Hematopoietic multipotent progenitor cell (in vitro differentiated cells): Measurements from ENCODE around the gene SERINC5. TPM values are rescaled to one million over a fixed set of nuclear protein-coding genes. Genes with fewer than 3 reads are reported as not detected.

Source experiments
- DNase-seq, 3 donors: peaks; one replicate each; pipeline ENCODE4 v3.0.0-alpha.2; 2011 to 2015; ENCODE audit warnings: low read depth in 2 of 3, low spot score in 2 of 3
- total RNA-seq: library from RNA; depleted of rRNA; stranded (reverse); fragments of >200 nt; gene quantifications from one replicate; pipeline ENCODE4 v1.2.3, GENCODE V29; 2012

Gene SERINC5
- total RNA-seq, 1 donor: 13.7 TPM

DNA sequence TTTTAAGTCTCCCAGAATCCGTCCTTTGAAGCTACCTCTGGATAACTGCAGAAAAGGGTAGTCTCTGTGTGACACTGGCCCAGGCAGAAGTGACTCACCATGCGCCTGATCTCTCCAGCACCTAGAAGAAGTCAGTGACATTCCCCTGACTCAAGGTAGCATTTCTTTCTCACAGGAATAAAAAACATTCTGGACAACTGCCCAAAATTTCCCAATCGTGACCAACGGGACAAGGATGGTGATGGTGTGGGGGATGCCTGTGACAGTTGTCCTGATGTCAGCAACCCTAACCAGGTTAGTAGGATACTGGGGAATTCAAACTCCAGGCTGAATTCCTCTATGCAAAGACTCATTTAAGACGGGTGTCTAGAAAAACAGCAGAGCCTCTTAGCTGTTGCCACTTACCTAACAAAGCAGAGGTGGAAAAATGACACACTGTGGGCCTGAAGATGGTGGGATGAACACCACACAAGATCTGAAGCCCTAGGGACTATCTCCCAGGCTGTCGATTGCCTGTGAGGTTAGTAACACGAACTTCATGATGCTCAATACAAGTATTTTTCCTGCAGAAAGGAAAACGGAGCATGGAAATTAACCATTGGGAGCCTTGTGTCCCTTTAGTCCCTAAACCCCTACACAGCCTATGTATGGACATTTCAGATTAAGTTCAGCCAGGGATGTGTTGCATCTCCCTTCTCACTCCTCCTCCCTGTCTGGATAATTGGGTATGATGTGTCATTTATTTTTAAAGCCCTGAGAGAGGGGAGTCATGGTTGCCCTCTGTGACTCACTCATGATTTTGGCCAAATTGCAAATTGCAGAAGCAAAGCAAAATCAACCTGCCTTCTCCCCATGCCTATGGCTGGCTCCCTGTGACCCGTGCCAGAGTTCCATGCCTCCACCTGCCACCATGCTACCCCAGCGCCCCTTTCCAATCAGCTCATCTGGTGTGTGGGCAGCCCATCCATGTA lies 183.5 kb downstream of the SERINC5 start:
- DNase-seq: no peak

DNA sequence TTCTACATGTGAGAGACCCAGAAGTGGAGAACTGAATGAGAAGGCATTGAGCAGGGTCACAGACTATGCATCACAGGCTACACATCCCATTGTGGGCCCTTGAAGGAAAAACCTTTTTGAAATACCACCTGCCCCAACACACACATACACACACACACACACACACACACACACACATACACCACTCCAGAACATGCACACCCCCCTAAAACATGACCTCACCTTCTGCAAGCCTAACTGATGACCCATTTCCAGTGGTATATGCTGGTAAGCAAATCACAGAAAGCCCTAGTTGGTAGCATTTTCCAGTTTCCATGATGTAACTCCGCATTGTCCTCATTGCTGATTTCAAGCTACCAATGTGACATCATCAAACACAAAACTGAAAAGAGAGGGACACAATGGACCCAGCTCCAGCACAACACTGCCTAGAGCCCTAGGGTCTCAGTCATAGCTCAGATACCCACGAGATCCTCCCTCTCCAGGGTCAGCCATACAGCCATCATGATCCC lies 184.3 kb downstream of the SERINC5 start:
- DNase-seq: no peak

DNA sequence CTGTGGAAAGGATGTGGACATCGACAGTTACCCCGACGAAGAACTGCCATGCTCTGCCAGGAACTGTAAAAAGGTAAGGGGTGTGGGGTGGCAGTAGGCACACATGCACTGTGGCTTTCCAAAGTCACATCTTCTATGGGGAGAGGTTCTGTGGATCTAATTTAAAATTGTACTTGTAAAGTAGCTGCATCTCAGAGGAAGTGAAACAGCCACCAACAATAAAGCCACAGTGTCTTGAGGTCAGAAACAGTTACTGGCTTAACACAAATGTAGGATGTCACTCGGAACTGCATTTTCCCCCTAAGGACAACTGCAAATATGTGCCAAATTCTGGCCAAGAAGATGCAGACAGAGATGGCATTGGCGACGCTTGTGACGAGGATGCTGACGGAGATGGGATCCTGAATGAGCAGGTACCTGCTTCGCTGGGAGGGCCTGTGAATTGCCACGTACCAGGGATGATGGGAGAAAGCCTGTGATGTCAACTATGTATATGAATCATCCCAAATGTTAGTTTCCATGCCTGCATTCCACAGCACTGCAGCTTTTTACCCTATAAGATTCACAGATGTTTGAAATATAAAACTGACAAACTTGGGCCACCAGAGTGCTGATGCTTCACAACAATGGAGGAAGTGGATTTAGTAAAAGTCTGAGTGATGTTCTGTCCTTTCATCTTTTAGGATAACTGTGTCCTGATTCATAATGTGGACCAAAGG lies 185.4 kb downstream of the SERINC5 start:
- DNase-seq: no peak

DNA sequence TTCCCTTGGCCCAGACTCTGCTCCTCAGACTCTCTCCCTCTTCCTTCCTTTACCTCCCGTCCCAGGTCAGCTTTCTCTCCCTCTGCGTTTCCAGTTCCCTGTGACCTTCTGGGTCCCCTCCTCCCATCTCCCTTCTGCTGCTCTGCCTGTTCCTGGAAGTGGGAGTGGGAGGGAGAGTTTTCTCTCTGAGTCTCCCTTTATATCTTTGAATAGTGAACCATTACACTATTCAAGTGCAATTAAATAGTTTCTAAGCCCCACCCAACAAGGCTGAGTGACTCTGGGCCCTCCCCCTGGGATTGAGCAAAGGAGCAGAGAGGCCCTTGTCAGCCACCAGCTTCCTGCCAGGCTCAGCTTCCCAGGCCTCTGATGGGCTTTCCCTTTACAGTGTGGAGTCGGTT lies 185.9 kb downstream of the SERINC5 start:
- DNase-seq: no peak

DNA sequence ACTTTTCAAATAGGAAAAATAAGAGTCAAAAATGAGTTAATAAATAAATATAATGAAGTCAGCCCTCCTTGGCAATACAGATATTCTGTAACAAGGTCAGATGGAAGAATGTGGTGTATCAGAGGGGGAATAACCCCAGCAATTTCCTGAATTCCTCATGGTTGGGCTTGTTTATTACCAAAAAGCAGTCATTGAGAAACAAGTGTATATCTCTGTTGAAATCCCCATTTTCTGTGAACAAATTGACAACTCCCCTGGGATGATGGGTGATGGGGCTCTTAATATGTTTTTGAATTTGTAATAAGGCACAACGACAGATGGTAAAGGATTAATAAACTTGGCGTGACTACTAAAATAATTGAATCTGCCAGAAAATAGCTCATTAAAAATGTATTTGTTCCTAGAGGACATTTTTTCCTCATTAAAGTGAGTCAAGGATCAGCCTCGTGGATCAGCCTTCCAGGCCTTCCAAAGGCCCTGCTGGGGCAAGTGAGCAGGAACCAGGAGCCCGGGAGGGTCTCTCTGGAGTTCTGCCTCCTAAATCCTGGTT lies 186.5 kb downstream of the SERINC5 start:
- no peak for DNase-seq

DNA sequence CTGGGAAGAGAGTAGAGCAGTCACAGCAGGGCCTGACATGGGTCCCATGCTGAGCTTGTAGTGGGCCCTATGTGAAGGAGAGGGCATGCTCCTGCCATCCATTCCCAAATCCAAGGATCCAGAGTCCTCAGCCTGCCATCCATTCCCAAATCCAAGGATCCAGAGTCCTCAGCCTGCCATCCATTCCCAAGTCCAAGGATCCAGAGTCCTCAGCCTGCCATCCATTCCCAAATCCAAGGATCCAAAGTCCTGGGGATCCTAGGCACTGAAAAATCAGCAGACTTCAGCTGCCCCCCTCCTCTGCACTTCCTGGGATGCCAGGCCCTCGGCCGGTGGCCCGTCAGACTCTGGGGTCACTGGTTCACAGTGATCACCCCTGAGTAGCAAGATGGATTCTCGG lies 187.1 kb downstream of the SERINC5 start:
- no peak for DNase-seq

DNA sequence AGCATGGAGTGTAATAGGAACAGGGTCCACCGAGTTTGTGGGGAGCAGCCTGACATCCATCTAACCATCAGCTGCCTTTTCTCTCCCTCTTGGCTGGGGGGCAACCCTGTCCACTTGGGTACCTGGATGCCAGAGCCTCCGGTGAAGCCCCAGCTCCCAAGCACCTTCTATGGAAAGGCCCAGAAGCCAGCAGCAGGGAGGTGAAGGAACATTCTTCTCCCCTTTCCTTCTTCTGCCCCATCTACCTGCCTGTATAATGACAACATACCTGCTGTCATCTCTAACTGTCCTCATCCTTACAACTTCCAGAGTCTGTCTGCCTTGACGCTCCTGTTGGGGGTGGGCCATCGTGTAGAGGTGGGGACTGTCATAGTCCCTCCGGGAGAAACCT lies 187.6 kb downstream of the SERINC5 start:
- no peak for DNase-seq

DNA sequence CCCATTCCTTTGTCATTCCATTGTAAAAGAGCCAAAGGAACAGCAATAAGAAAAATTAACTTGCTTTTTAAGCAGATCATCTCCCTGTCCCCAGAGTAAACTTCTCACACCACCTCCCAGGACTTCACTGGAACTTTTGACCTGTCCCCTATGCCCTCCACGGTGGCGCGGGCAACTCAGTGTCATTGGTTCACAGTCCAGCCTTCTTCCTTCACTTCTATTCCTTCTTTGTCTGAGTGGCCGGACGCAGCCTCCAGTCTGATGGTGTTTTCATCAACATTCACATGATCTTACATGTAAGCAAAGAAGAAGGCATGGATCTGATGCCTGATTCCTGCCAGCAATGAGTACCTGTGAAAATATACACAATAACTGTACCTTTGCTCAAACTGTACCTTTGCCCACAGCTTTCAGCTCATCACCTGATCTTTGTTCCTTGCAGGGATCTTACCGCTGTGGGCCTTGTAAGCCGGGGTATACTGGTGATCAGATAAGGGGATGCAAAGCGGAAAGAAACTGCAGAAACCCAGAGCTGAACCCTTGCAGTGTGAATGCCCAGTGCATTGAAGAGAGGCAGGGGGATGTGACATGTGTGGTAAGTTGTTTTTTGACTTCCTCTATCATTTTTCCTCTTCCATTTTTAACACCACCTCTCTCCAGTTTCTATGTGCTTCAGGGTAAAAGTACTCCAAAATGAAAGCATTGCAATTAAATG lies 188.2 kb downstream of the SERINC5 start:
- DNase-seq: no peak

DNA sequence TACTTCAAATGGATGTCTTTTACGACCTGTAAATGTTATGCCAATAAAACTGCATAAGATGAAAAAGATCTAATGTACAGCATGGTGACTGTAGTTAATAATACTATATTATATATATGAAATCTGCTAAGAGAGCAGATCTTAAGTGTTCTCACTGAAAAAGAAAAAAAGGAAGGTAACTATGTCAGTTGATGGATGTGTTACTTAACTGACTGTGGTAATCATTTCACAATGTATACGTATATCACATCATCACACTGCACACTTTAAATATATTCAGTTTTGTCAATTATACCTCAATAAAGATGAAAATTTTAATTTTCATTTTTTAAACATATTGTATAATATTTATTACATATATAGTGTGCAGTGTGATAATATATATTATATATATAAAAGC lies 188.8 kb downstream of the SERINC5 start:
- no peak for DNase-seq

DNA sequence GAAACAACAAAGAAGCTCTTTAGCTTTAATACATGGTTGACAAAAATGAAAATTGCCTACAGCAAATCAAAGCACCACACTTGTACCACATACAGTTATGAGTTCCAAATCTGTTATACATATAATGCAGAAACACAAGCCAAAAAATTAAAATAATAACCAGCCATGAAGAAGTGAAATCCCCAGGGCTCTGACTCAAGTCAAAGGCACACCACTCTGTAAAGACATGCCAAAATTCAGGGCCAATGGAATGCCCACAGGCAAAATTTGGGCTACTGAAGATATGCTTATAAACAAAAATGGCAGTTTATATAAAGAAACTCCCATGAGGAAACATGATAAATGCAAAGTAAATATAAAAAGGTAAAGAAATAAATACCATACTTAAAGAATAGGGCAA lies 191.7 kb downstream of the SERINC5 start:
- no peak for DNase-seq

Other genes starting within 250 kb of the SERINC5 start
- gene THBS4, start 220.7 kb downstream of the SERINC5 start, total RNA-seq: under 0.01 TPM
- gene SPZ1, start 64.0 kb upstream of the SERINC5 start, total RNA-seq: not detected
- 6.2 TPM for gene ZFYVE16, start 152.0 kb upstream of the SERINC5 start, total RNA-seq
- gene FAM151B, start 232.1 kb upstream of the SERINC5 start, total RNA-seq: 0.81 TPM